Measurements from ENCODE around the gene TFR2.
A peak's percentile ranks its signal among the peaks of the same experiment; 100 is the strongest.

Gene TFR2

DNA sequence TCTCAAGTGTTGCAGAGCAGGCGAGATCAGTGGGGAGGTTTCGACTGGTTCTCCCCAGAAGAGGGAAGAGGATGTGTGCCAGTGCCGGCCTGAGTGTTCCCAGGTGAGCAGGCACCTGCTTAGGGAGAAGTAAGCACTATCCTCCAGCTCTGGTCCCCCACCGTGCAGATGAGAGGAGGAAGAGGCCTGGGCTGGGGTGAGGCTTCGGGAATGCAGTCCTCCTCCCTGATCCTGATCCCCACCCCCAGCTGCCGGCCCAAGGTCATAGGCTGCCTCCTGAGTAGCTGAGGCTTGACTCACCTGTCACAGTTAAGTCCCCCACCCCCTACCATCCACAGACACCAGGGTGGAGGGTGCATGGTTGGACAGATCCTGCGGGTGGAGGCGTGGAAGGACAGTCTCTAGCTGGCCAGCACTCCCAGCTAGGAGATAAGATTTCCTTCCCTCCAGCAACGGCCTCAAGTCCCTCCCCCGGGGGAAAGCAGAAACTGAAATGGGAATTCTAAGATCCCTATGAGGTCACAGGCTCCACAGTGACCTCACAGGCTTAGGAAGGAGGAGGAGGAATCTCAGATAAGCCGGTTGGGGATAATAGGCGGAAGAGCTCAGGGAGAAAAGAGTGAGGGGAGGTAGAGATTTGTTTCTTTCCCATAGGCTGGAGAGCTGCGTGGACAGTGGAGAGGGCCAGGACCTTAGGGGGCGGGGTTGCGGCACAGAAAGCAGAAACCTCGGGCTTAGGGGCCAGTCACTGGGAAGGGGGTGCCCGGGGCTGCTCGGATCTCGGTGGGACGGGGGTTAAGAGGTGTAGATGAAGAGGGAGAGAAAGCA, 56.5 kb downstream of the TFR2 start:
- peak; percentile 30 for DNase-seq

DNA sequence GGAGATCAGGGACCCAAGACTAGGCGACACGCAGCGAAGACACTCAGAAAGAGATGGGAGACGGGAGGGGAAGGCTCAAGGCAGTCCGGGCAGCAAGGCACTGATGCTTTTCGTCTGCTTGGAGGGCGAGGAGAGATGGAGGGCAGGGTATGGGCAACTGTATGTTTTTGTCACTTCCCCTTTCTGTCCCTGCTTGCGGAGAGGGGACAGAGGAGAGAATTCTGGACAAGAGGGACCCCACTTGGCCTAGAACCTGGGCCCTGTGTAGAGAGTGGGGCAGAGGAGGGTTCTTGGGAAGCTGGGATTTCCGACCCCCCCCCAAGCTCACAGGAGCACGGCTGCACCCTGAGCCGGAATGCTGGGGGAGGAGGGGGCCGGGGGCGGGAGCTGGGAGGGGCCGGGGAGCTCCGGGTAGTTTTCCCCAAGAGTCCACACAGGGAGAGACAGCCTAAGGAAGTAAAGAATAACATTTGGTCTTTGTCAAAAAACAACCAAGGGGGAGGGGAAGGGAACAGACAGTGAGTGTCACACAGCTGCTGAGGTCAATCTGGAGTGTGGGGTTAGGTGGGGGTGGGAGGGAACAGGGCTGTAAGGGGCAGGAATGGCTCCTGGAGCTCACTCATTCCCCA, 57.2 kb downstream of the TFR2 start:
- no peak for DNase-seq

DNA sequence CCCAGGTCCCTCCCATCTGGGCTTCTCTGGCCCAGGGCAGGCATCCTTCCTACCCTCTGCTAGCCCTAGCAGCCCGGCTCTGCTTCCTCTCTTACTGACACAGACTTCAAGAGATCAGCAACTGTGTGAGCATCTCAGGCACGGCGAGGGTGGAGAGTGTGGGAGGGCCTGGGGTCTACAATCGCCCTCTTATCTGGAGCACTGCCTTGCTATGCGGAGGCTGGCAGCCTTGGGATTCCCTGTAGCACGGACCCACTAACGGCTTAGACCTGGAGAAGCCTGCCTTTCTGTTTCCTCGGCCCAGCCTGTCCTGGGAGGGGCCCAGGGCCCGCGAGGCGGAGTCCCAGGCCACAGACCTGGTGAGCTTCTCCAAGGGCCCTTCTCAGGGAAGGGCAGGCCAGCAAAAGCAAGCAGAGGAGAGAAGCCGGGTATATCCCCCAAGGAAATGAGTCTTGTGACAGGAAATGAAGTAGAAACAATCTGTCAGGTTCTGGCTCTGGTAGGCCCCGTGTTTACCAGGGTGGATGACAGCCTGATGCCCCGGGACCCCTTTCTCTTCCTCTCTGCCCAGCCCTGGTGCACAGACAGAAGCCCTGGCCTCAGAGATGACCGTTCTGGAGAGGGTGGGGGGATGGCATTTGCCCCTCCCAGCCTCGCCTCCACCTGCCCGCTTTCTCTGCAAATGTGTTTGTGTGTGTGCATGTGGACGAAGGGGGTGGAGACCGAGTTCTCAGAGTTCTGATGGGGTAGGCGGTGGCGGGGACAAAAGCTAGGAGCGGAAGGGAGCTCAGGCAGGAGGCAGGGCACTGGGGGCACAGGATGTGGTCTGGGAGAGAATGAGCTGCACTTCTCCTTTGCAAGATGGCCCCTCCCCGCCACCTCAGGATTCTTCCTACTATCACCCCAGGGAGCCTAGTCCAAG, 58.0 kb downstream of the TFR2 start:
- peak; percentile 83 for DNase-seq

DNA sequence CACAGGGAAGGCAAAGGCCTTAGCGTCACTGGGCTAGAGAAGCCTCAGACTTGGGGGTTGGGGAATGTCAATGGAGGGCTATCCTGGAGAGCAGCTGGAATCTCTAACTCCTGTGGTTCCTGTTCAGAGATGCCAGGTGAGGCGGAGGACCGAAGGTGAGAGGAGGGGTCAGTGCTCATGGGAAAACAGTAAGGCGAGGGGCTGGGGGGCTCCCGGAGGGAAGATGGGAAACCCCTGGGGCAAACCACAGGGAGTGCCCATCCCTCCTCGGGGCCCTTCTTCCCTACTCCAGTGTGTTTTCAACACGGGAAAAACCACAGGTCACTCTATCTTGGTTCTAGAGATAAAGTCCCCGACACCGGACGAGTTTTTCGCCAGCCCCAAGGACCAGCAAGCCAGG, 58.7 kb downstream of the TFR2 start:
- no peak for DNase-seq

DNA sequence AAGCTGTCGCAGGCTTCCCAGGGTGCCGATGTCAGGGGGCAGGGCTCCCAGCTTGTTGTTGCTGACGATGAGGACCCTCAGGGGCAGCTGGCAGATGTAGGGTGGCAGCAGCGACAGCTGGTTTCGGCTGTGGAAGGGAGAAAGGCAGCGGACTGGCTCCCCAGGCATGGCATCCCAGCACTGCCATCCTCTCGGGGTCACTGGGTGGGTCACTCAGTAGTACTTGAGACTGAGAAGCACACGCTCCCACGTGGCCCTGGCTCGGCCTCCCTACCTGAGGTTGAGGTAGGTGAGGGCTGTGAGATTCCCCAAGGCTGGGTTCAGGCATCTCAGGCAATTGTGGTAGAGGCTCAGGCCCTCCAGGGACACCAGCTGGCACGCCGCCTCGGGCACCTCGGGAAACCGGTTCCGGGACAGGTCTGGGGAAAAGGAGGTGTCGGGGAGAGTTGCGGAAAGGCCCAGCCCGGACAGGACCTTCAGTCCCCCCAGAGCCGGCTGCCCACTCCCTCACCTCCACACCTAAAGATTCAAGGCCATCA, 59.2 kb downstream of the TFR2 start:
- DNase-seq: no peak

DNA sequence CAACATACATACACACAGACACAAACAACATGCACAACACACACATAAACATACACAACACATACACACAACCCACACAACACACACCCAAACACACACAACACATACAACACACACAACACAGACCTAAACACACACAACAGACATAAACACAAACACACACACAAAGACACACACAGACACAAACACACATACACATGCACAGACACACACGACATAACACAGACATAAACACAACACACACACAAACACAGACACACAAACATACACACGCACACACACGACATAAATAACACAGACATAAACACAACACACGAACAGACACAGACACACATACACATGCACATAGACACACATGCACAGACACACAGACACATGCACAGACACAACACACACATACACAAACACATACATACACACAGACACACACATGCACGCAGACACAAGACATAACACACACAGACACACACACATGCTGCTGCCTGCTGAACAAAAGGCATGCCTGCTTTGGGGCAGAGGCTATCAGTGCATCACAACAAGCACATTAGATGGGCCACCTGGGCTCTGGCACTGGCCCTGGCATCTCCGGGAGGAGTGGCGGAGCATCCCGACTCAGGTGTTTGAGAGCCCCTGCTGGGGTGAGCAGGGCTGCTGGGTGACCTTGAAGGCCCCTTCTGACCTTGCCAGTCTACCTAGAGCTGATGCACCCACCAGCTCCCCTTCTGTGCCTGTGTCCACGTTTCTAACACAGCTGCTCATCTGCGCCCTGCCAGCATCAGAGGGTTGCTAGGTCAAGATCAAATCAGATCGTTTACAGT, 60.7 kb downstream of the TFR2 start:
- DNase-seq: no peak

DNA sequence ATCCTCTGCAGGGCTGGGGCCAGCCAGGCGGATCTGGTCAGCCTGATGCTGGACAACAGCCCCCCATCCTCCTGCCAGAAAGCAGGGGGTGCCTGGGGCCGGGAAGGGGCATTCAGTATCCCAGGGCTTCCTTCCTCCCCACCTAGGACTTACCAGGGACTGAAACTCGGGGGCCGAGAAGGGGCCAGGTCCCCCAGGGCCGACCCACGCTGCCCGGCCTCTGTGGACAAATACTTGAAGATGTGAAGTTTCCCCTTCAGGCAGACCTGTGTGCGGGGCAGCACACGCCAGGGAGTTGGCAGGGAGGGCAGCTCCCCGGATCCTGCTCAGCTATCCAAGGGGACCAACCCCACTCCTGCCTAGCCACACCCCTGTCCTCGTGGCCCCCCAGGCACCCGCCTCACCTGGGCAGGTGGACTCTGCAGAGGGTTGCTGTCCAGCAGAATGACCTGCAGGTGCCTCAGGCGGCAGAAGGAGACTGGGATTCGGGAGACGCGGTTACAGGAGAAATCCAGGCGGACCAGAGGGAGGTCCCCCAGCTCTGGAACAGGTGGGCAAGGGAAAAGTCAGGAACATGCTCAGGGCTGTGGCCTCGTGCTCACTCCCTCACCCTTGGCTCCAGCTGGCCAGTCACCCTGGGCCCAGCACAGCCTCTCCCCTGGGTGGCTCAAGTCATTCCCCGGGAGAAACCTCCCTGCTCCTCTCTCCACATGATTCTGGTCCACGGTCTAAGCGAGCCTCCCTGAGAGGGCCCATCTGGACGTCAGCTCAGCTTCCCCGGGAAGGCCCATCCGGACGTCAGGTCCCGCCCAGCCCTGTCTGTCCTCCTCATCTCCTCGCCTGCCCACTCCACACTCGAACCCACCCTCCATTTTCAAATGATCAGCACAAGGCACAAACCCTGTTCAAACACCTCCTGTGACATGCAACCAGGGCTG, 62.8 kb downstream of the TFR2 start:
- DNase-seq: no peak

DNA sequence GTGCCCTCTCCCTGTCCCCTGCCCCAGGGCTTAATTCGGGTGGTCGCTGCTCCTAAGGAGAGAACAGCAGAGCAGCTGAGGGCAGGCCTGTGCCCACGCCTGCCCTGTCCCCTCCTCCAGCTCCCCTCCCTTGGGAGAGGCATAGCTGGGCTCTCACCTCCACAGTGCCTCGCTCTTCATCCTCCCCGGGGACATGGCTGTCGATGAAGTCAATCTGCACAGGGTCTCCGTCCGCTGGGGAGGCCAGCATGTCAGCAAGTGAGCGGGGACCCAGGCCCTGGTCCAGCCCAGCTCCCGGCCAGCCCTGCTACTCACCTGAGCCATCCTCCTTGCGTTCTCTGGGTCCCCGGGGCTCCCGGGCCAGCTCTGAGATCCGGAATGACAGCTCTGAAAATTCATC, 63.8 kb downstream of the TFR2 start:
- no peak for DNase-seq

DNA sequence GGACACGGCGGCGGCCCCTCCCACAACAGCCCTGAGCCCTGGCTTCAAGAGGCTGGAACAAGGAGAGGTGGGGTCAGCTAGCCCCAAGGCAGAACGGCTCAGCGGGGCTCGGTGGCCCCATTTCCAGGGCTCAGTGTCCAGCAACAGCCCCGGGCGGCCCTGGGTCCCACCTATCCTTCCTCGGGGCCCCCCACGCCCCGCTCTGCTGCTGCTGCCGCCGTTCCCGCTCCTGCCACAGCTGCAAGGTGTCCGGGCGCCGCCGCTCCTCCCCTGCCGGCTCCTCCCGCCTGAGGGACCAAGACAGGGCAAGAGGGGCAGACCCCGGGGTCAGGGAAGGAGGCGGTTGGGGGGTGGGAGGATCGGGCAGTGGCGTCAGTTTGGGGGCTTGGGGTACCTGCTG, 64.2 kb downstream of the TFR2 start:
- DNase-seq: no peak

DNA sequence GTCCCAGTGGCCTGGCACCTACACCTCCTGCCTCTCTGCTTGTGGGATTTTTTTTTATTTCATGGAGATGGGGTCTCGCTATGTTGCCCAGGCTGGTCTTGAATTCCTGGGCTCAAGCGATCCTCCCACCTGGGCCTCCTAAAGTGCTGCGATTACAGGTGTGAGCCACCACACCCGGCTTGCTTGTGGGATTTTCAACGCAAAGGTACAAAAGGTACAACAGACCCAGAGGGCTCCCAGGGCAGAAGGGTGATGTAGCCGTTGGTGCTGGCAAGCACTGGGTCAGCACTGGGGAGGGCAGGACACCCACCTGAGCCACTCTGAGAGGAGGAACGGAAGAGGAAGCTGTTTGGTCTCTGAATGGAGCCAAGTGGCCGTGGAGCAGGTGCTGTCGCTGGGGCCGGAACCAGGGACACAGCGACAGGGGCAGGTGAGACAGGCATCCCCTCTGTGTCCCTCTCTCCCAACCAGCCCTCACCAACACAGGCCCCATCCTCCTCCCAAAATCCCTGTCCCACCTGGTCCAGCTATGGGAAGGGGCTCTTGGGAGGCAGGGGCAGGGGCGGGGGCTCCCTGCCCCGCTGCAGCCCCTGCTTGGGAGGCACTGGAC, 64.9 kb downstream of the TFR2 start:
- DNase-seq: no peak

DNA sequence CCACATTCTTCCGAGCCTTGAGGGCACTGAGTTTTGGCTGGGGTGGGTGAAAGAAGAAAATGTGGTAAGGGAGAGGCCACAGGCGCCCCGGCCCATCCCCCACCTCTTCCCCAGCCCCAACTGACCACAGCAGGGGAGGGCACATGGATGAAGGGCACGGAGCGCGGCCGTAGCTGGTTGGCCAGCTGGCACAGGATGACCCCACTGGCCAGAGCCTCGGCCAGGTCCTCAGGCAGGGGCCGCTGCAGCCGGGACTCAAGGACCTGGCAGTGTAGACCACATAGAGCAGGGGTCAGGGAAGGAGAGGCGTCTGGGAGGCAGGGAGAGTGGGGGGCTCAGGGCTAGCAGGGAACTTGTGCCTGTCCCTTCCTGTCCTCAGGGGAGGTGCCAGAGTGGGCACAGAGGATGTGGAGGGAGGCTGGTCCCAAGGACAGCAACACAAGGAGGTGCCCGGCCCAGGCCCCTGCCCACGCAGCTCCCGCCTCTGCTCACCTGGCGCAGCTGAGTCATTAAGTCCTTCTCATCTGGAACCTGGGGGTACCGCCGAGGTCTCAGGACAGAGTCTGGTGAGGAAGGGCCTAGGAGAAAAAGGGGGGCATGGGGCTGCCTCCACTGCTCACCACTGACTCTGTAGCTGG, 65.5 kb downstream of the TFR2 start:
- DNase-seq: no peak

DNA sequence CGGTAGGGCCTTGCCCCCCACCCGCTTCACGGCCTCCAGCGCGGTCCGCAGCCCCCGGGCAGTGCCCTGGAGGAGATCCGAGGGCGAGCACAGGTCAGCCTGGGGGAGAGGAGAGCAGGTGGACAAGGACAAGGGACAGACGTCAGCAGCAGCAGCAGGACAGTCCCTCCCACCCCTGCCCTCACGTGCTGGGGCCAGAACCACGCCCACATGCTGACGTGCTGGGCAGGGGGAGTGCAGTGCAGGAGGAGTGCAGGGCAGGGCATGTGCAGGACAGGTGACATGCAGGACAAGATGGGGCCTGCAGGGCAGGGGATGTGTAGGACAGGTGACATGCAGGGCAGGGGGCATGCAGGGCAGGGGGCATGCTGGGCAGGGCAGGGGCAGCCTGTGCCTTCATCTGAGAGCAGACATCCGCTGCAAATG, 66.1 kb downstream of the TFR2 start:
- no peak for DNase-seq

DNA sequence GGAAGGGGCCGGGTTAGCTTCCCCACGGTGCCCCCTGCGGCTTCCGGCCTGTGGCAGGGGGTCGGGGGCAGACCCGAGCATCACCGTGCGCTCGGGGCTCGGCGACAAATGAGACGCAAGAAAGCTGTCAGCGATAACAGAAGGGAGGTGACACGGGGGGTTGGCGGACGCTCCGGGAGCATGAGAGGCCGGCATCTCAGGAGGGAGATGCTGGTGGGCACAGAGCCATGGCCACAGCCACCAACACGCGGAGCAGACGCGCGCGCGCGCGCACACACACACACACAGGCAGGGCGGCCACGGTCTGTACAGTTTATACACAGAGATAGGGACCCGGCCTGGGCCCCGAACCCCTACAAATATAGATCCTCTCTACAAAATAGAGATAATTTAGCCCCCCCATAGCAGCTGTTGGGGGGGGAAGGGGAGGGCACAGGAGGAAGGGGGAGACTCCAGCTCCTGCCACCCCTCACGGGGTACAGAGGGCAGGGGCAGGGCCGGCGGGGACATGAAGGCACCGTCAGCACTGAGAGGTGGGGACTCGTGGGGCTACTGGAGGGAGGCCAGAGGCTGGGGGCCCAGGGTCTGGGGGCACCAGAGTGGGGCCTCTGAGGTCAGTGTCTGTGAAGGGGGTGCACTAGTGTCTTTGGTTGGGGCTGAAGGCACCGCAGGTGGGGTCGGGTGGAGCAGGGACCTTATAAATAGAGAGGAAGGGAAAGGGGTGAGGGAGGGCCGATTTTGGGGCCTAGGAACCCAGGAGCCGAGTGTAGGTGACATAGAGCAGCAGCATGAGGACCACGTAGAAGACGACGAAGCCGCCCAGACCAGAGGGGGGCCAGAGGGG, 66.8 kb downstream of the TFR2 start:
- no peak for DNase-seq

DNA sequence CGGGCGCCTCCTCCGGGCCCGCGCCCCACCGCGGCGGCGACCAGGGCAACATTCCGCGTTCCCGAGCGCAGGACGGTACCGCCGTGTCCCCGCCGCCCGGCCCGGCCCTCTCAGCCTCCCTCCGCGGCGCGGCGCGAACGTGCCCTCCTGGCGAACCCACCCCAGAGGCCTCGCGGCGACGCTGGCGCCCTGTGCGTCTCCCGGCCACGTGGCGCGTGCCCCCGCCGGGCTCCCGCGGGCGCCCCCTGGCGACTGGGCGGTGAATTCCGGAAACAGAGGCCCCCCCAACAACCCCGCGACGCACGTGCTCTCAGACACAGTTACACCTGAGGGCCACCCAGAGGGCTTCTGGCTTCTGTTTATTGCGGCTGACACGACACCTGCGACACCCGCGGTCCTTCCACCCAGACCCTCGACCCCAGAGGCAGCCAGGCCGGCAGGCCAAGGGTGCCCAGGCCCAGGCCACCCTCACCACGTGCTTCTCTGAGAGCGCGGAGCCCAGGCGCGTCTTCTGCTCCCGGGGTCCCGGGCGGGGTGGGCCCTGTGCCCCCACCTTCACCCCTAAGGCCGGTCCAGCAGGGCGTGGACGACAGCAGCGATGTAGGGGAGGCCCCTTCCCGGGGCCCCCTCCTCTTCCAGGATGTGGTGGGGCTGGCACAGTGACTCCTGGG, 67.5 kb downstream of the TFR2 start, which contains the start of gene SAP25:
TSS of gene SAP25 (minus strand) at position 210 of the 671 bp plus-strand sequence. CDS start at position 52, 158 bp downstream.
- no peak for DNase-seq

DNA sequence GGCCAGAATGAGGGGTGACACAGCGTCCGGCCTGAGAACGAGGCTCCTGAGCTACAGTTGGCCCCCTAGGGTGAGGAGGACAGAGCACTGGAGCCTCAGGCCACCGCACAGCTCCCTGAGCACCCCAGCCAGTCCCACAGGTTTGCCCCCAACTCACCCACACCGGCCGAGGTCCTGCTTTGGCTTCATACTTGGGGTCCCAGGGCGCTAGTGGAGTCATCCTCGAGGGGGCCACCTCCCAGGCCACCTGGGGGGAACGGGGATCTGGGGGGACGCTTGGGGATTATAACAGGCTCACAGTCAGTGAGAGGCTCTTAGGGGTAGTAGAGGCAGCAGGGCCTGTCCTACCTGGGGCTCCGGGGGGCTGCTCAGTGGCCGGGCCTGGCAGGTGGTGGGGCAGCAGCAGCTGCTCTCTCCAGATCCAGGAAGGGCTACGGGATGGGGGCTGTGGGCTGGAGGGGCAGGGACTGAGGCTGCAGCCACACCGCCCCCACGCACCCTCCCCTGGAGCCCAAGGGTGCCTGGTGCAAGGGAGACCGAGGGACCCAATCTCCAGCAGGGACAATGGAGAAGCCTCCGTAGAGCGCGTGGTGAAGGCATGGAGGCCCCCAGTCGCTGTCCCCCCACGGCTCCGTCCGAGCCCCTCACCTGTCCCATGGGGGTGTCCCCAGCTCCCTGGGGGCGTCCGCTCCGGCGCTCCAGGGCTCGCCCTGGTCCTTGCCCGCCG, 68.2 kb downstream of the TFR2 start:
- DNase-seq: no peak

DNA sequence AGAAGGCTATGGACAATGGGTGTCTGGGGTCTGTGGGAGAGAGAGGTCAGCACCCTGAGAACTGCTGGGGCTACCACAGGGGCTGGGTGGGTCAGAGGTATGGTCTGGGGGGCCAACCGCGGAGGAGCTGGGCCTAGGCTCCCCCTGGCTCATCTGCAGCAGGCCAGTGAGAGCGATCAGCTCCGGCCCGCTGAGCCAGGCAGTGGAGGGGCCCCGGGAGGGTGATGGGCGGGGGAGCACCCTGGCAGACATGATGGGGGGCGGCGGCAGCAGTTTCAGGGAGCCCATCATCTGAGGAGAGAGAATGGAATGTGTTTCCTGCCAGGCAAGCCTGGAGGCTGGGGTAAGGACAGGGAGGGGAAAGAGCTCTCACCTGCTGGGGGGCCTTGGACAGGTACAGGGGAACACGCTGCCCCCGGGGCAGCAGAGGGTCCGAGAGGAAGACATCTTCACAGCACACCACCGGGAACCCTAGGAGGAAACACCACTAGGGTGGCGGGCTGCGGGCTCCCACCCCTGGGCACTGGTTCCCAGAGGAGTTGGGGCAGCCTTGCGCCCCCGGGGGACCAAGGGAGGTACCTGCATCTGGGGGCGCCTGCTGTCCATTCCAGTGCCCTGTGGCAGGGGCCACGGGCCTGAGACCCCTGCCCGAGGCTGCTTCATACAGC, 68.9 kb downstream of the TFR2 start:
- DNase-seq: no peak

DNA sequence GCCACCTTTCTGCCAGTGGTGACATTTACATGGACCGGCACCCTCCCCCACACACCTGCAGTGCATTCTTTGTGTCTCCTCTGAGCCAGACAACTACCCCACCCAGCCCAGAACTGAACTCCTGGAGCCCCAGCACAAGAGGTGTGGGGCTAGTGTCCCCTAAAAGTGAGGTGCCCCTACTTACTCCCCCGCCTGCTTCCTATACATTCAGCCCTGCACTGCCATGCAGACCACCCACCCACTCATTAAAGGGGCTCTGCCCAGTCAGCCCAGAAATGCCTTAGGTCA, 69.6 kb downstream of the TFR2 start:
- no peak for DNase-seq
